GM12878 (cell line): ENCODE data around the gene TCF12. TPM values are rescaled to one million over a fixed set of nuclear protein-coding genes. Genes with fewer than 3 reads are reported as not detected.
A peak's percentile ranks its signal among the peaks of the same experiment; 100 is the strongest.

Experiments used
- ATAC-seq: fragments of 200-7000 bp; cut with Tn5 transposase; 3 replicates; pipeline ENCODE4 v1.9.1; 2020; ENCODE audit warnings: mild to moderate bottlenecking, moderate library complexity
- BruUV-seq: library from RNA; stranded (reverse); fragments of 400-500 nt; replicated peaks from 2 replicates; lab custom pipeline; 2021; lab: Mats Ljungman, UMichigan
- CTCF ChIA-PET: fragments of 300-600 bp; sonication (Branson Sonifier 250); formaldehyde crosslinking; extraction: SDS; loops from one replicate; lab custom pipeline; 2021; ENCODE audit warnings: inconsistent platforms; lab: Yijun Ruan, JAX
- POLR2A ChIA-PET: fragments of 350-600 bp; formaldehyde crosslinking; extraction: SDS; loops from one replicate; lab custom pipeline; 2021; ENCODE audit warnings: inconsistent platforms; lab: Charles Lee
- RAD21 ChIA-PET: fragments of 300-600 bp; sonication (Branson Sonifier 250); formaldehyde crosslinking; loops from one replicate; lab custom pipeline; 2023; ENCODE audit warnings: antibody characterized with exemption; ENCODE audit not compliant: unreplicated experiment; lab: Charles Lee
- SMC1A ChIA-PET: fragments of 300-600 bp; sonication (Branson Sonifier 250); formaldehyde crosslinking; loops from one replicate; lab custom pipeline; 2023; ENCODE audit not compliant: unreplicated experiment, uncharacterized antibody; lab: Charles Lee
- DNase-seq: peaks from one replicate; pipeline ENCODE4 v3.0.0-alpha.2; 2011; ENCODE audit warnings: low read depth, low spot score
- FAIRE-seq: peaks from 3 replicates; lab custom pipeline; 2011; peaks lifted over from hg19 to GRCh38; lab: Jason Lieb, UNC
- H2AFZ ChIP-seq: 2 replicates; pipeline ENCODE4 v1.6.0; 2011; ENCODE audit warnings: low read depth, low read length, control low read depth; ENCODE audit not compliant: control insufficient read depth
- H3K27ac ChIP-seq: 2 replicates; pipeline ENCODE4 v1.5.1; 2011; ENCODE audit warnings: control low read depth; ENCODE audit not compliant: control insufficient read depth, insufficient read depth
- H3K27me3 ChIP-seq, 2 experiments: replicated peaks in 1 of 2; 2 replicates each; pipeline versions ENCODE4 v1.6.0 to v1.6.1; 2011; ENCODE audit warnings: low read length in 1 of 2; ENCODE audit not compliant: control insufficient read depth in 2 of 2, insufficient read depth in 2 of 2
- H3K36me3 ChIP-seq, 2 experiments: 2 replicates each; pipeline ENCODE4 v1.5.1; 2011; ENCODE audit warnings: low read length in 1 of 2; ENCODE audit not compliant: control insufficient read depth in 2 of 2, insufficient read depth in 2 of 2
- H3K4me1 ChIP-seq: 2 replicates; pipeline ENCODE4 v1.6.1; 2011; ENCODE audit warnings: mild to moderate bottlenecking, low read length, moderate library complexity, mixed read lengths; ENCODE audit not compliant: control insufficient read depth, insufficient read depth
- H3K4me2 ChIP-seq: 2 replicates; pipeline ENCODE4 v1.6.0; 2011; ENCODE audit warnings: control low read depth; ENCODE audit not compliant: control insufficient read depth, insufficient read depth
- H3K4me3 ChIP-seq: fragments of 200-600 bp; sonication (generic); 2 replicates; pipeline ENCODE4 v1.5.1; 2016
- H3K79me2 ChIP-seq: 2 replicates; pipeline ENCODE4 v1.6.0; 2011; ENCODE audit warnings: low read length; ENCODE audit not compliant: control insufficient read depth, insufficient read depth
- H3K9ac ChIP-seq: 2 replicates; pipeline ENCODE4 v1.8.0; 2011; ENCODE audit warnings: low read length, control low read depth, mixed read lengths; ENCODE audit not compliant: control insufficient read depth, insufficient read depth
- H3K9me3 ChIP-seq: replicated peaks from 3 replicates; pipeline ENCODE4 v1.5.1; 2011; ENCODE audit warnings: mild to moderate bottlenecking, low read length; ENCODE audit not compliant: control insufficient read depth, insufficient read depth
- H4K20me1 ChIP-seq: 2 replicates; pipeline ENCODE4 v1.6.0; 2011; ENCODE audit not compliant: control insufficient read depth, insufficient read depth
- ASH2L ChIP-seq: fragments of 300-600, 200-600 bp; sonication (generic); IDR thresholded peaks from 2 replicates; pipeline ENCODE4 v1.6.1; 2017; ENCODE audit warnings: low read depth, mild to moderate bottlenecking, borderline replicate concordance
- CUX1 ChIP-seq: IDR thresholded peaks from 2 replicates; pipeline ENCODE4 v1.6.1; 2012; ENCODE audit warnings: improper control_type of control experiment, low read depth, low read length; ENCODE audit not compliant: insufficient replicate concordance
- GATAD2B ChIP-seq: fragments of 450-650 bp; conservative IDR thresholded peaks from 2 replicates; pipeline ENCODE4 v1.6.1; 2017; ENCODE audit warnings: low read depth, mild to moderate bottlenecking, moderate library complexity
- MEF2B ChIP-seq: fragments of 450-650 bp; IDR thresholded peaks from 2 replicates; pipeline ENCODE4 v1.6.1; 2018; ENCODE audit warnings: mild to moderate bottlenecking, moderate library complexity; ENCODE audit not compliant: partially characterized antibody, poor library complexity, severe bottlenecking
- WGBS: methylation state at CpG from one replicate; pipeline ENCODE4 v1.1.6; 2016; ENCODE audit warnings: low lambda C conversion rate; ENCODE audit not compliant: insufficient replicate concordance, insufficient coverage; ENCODE audit errors: missing lambda C conversion rate; 5-methylcytosine and 5-hydroxymethylcytosine counted together
- in situ Hi-C: fragments of 300-500 bp; cut with MboI; formaldehyde crosslinking; loops from 9 replicates; pipeline ENCODE4 v1.14.3; 2018; ENCODE audit warnings: mixed read lengths
- intact Hi-C: fragments of 100-400 bp; cut with micrococcal nuclease; formaldehyde crosslinking; loops from one replicate; pipeline ENCODE4 v1.14.2; 2022; ENCODE audit not compliant: unreplicated experiment
- polyA plus RNA-seq, 11 experiments: library from polyadenylated mRNA; depleted of rRNA in 4 of 11; unstranded in 6 of 11; stranded (reverse) in 5 of 11; fragments of >200 nt; fragmentation: Nextera tagmentation in 4 of 11; fragmentation: Illumina TruSeq in 1 of 11; extraction: Ambion mirVana in 4 of 11; extraction: Trizol in 1 of 11; gene quantifications; 1 replicate in 1 of 11; 2 replicates in 10 of 11; pipeline versions ENCODE4 v1.2.1 to v1.2.3, GENCODE V29; 2011 to 2016; ENCODE audit warnings: inconsistent platforms in 2 of 11, missing spikeins in 2 of 11, low read depth in 1 of 11
- total RNA-seq, 4 experiments: library from RNA; depleted of rRNA in 3 of 4; stranded (reverse); fragments of >200 nt in 3 of 4; fragmentation: Illumina TruSeq in 1 of 4; extraction: Trizol in 1 of 4; gene quantifications; 2 replicates each; pipeline versions ENCODE4 v1.2.1 to v1.2.3, GENCODE V29; 2013 to 2021

Gene TCF12
- total and polyA plus RNA-seq, 10 of the 15 experiments (the other 5 are each of a cell fraction or from before 2014, with no cell fraction given): 8.2 to 70.9 (median 49.5) TPM

- POLR2A ChIA-PET: no interaction called here
- Histone ChIP-seq H3K27me3 (no peaks in the 10 kb centered on the region), H3K4me2 (no peak overlapping the region), H3K9ac (no peak overlapping the region), H4K20me1 (no peaks in the 10 kb centered on the region), H2AFZ (peak overlapping the region; percentile 26; the same call in 1 of the 2 replicates), H3K4me3 (no peak overlapping the region), H3K4me1 (no peaks in the 10 kb centered on the region), H3K36me3 (no peaks in the 10 kb centered on the region)
- peak; percentile 59 for ATAC-seq
- in situ Hi-C loops (no loop called here), intact Hi-C loops (no loop called here)
- FAIRE-seq: no peak
- no TSS peak for BruUV-seq
- SMC1A ChIA-PET: no interaction called here
- WGBS: 0% methylated on average over 2 of the region's 6 CpGs
- DNase-seq: no peak
- RAD21 ChIA-PET: no interaction called here
- CTCF ChIA-PET: interaction anchor here (0.6 kb wide), 1 partner anchor 62 kb away, joined by 3 read pairs; no protein-coding TSS in a partner anchor
- no peak for TF ChIP-seq CUX1
- TF ChIP-seq ASH2L: no peak
- peak; percentile 23 for TF ChIP-seq MEF2B
- TF ChIP-seq GATAD2B: no peak
- TF ChIP-seq, all 136 proteins: peak for 1
- H3K27ac ChIP-seq: no peak overlapping the region
- no peaks in the 10 kb centered on the region for H3K79me2 ChIP-seq
- no peaks in the 10 kb centered on the region for H3K9me3 ChIP-seq
These were observed 405.6 kb downstream of the TCF12 start for GRCh38 chr15:57323806-57324589.
